Smooth muscle cell (in vitro differentiated cells): ENCODE results near the gene AMPD3. TPM values are rescaled to one million over a fixed set of nuclear protein-coding genes. Genes with fewer than 3 reads are reported as not detected.

Experiments
- DNase-seq: peaks from one replicate; lab custom pipeline; 2025; ENCODE audit not compliant: unreplicated experiment; lab: John Stamatoyannopoulos, UW
- H2AFZ ChIP-seq: fragments of 200-600 bp; sonication (generic); 2 replicates; pipeline ENCODE4 v1.6.0; 2016; ENCODE audit warnings: antibody characterized with exemption, low read depth, mild to moderate bottlenecking
- H3F3A ChIP-seq: fragments of 200-600 bp; sonication (generic); 2 replicates; pipeline ENCODE4 v1.6.0; 2017; ENCODE audit warnings: antibody characterized with exemption, low read depth
- H3K27ac ChIP-seq: fragments of 200-600 bp; sonication (generic); 2 replicates; pipeline ENCODE4 v1.5.1; 2016; ENCODE audit warnings: low read depth, mild to moderate bottlenecking
- H3K27me3 ChIP-seq: fragments of 200-600 bp; sonication (generic); 2 replicates; pipeline ENCODE4 v1.6.1; 2016; ENCODE audit warnings: low read depth, mild to moderate bottlenecking
- H3K36me3 ChIP-seq: fragments of 200-600 bp; sonication (generic); 2 replicates; pipeline ENCODE4 v1.5.1; 2016; ENCODE audit warnings: low read depth
- H3K4me1 ChIP-seq: fragments of 200-600 bp; sonication (generic); 2 replicates; pipeline ENCODE4 v1.5.1; 2016; ENCODE audit warnings: low read depth
- H3K4me2 ChIP-seq: fragments of 200-600 bp; sonication (generic); 2 replicates; pipeline ENCODE4 v1.6.0; 2016; ENCODE audit warnings: mild to moderate bottlenecking
- H3K4me3 ChIP-seq: fragments of 200-600 bp; sonication (generic); 2 replicates; pipeline ENCODE4 v1.5.1; 2016; ENCODE audit warnings: mild to moderate bottlenecking
- H3K79me2 ChIP-seq: fragments of 200-600 bp; sonication (generic); 2 replicates; pipeline ENCODE4 v1.6.0; 2016; ENCODE audit warnings: low read depth, mild to moderate bottlenecking
- H3K9ac ChIP-seq: fragments of 200-600 bp; sonication (generic); 2 replicates; pipeline ENCODE4 v1.6.0; 2016; ENCODE audit warnings: low read depth
- H3K9me3 ChIP-seq: fragments of 200-600 bp; sonication (generic); replicated peaks from 2 replicates; pipeline ENCODE4 v1.5.1; 2016; ENCODE audit warnings: low read depth
- H4K20me1 ChIP-seq: fragments of 200-600 bp; sonication (generic); 2 replicates; pipeline ENCODE4 v1.6.0; 2016; ENCODE audit warnings: low read depth
- WGBS: methylation state at CpG from one replicate; pipeline ENCODE4 v1.1.7; 2016; ENCODE audit warnings: low lambda C conversion rate; 5-methylcytosine and 5-hydroxymethylcytosine counted together
- polyA plus RNA-seq: library from polyadenylated mRNA; unstranded; fragments of >200 nt; fragmentation: Nextera tagmentation; extraction: Ambion mirVana; gene quantifications from 2 replicates; pipeline ENCODE4 v1.2.1, GENCODE V29; 2016
- total RNA-seq: library from RNA; depleted of rRNA; stranded (reverse); fragments of >200 nt; gene quantifications from 2 replicates; pipeline ENCODE4 v1.2.3, GENCODE V29; 2014
- TF ChIP-seq, protein P1 (sequence below): fragments of 200-600 bp; sonication (generic); IDR thresholded peaks from 2 replicates; pipeline ENCODE4 v1.5.1; 2017; ENCODE audit warnings: borderline replicate concordance, mild to moderate bottlenecking, antibody characterized with exemption; ENCODE audit not compliant: insufficient read depth, poor library complexity, severe bottlenecking

Gene AMPD3
- total and polyA plus RNA-seq, 2 experiments from 2014 or later = 0.67 to 3.6 TPM

- WGBS = 91% methylated on average over 4 of the region's 4 CpGs
- H3K36me3 ChIP-seq = no peaks in the 10 kb centered on the region
- H3K4me2 ChIP-seq = no peak overlapping the region
- H3K27ac ChIP-seq = no peak overlapping the region
- H2AFZ ChIP-seq = no peak overlapping the region
- TF ChIP-seq, protein P1, sequence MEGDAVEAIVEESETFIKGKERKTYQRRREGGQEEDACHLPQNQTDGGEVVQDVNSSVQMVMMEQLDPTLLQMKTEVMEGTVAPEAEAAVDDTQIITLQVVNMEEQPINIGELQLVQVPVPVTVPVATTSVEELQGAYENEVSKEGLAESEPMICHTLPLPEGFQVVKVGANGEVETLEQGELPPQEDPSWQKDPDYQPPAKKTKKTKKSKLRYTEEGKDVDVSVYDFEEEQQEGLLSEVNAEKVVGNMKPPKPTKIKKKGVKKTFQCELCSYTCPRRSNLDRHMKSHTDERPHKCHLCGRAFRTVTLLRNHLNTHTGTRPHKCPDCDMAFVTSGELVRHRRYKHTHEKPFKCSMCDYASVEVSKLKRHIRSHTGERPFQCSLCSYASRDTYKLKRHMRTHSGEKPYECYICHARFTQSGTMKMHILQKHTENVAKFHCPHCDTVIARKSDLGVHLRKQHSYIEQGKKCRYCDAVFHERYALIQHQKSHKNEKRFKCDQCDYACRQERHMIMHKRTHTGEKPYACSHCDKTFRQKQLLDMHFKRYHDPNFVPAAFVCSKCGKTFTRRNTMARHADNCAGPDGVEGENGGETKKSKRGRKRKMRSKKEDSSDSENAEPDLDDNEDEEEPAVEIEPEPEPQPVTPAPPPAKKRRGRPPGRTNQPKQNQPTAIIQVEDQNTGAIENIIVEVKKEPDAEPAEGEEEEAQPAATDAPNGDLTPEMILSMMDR = no peak
- no peak overlapping the region for H3K9ac ChIP-seq
- H3K9me3 ChIP-seq = no peaks in the 10 kb centered on the region
- no peaks in the 10 kb centered on the region for H3K79me2 ChIP-seq
- peaks cover 3% of the 10 kb centered on the region for H3K27me3 ChIP-seq
- no peaks in the 10 kb centered on the region for H3F3A ChIP-seq
- H3K4me3 ChIP-seq = no peak overlapping the region
- no peak for DNase-seq
- no peaks in the 10 kb centered on the region for H4K20me1 ChIP-seq
- no peaks in the 10 kb centered on the region for H3K4me1 ChIP-seq
These were observed 11.3 kb upstream of the AMPD3 start for GRCh38 chr11:10443721-10444235.

- TF ChIP-seq, protein P1 = no peak
- H3K9ac ChIP-seq = no peak overlapping the region
- H3K9me3 ChIP-seq = no peaks in the 10 kb centered on the region
- H3K27ac ChIP-seq = no peak overlapping the region
- H4K20me1 ChIP-seq = no peaks in the 10 kb centered on the region
- no peak overlapping the region for H3K4me3 ChIP-seq
- H3K27me3 ChIP-seq = peaks cover 13% of the 10 kb centered on the region
- no peaks in the 10 kb centered on the region for H3K4me1 ChIP-seq
- H3K36me3 ChIP-seq = no peaks in the 10 kb centered on the region
- no peaks in the 10 kb centered on the region for H3F3A ChIP-seq
- no peaks in the 10 kb centered on the region for H3K79me2 ChIP-seq
- 90% methylated on average over 4 of the region's 4 CpGs for WGBS
- no peak overlapping the region for H3K4me2 ChIP-seq
- no peak overlapping the region for H2AFZ ChIP-seq
- DNase-seq = no peak
These were observed 10.2 kb upstream of the AMPD3 start for GRCh38 chr11:10444725-10445315.

GRCh38 chr11:10447445-10447844 lies 7.6 kb upstream of the AMPD3 start:
- no peaks in the 10 kb centered on the region for H3K79me2 ChIP-seq
- H3K27me3 ChIP-seq = peaks cover 37% of the 10 kb centered on the region
- no peak overlapping the region for H2AFZ ChIP-seq
- TF ChIP-seq, protein P1 = no peak
- no peaks in the 10 kb centered on the region for H3K36me3 ChIP-seq
- no peak overlapping the region for H3K4me3 ChIP-seq
- no peak overlapping the region for H3K4me2 ChIP-seq
- 98% methylated on average over 2 of the region's 2 CpGs for WGBS
- no peaks in the 10 kb centered on the region for H3F3A ChIP-seq
- H3K9me3 ChIP-seq = no peaks in the 10 kb centered on the region
- H3K27ac ChIP-seq = no peak overlapping the region
- no peaks in the 10 kb centered on the region for H3K4me1 ChIP-seq
- no peaks in the 10 kb centered on the region for H4K20me1 ChIP-seq
- H3K9ac ChIP-seq = no peak overlapping the region
- DNase-seq = no peak
